B cell (primary cell): ENCODE measurements around the gene SYT17.

Experiments used
- CTCF ChIP-seq: fragments of 200-600 bp; IDR thresholded peaks from one replicate; pipeline ENCODE4 v1.8.0; 2022; ENCODE audit warnings: antibody characterized with exemption, mild to moderate bottlenecking
- EZH2 ChIP-seq: IDR thresholded peaks from 2 replicates; pipeline ENCODE4 v1.6.1; 2012; ENCODE audit warnings: borderline replicate concordance, low read depth, mild to moderate bottlenecking, moderate library complexity, low read length; ENCODE audit not compliant: insufficient read depth, poor library complexity, severe bottlenecking

- TF ChIP-seq CTCF (no peak), EZH2 (no peak)
Measured at GRCh38 chr16:19162085-19162484, 6.0 kb upstream of the SYT17 start.
